ENCODE results near the gene PIGP. TPM values are rescaled to one million over a fixed set of nuclear protein-coding genes. Genes with fewer than 3 reads are reported as not detected.
"Not testable (repeated sequence)": the region's sequence is repeated elsewhere in the genome, so short reads cannot be mapped to it uniquely, and the experiment has no call there.

Gene PIGP
- total RNA-seq = 4.9 TPM

DNA sequence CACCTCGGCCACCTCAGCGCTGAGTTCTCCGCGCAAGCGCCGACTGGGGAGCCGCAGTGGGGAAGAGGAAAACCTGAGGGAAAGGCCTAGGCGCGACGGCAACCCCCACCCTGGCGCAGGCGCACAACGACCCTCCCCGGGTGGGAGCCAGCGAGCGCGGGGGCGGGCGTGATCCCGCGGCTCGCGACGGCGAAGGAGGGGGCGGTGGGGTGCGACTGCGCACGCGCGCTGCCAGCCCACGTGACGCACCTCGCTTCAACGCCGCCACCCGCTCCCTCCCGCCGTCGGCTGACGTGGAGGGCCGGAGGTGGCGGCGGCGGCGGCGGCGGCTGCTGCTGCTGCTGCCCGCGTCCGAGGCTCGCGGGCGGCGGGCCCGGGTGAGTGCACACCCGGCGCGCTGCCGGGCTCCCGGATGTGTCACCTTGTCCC, at the start of gene PIGP, which contains the start of gene TTC3:
TSS of gene PIGP (minus strand) at position 84 of the 429 bp plus-strand sequence. CDS start 556 bp downstream, outside the sequence.
TSS of gene TTC3 (plus strand) at position 267 of the 429 bp plus-strand sequence. CDS start 14,004 bp downstream, outside the sequence.
- Histone ChIP-seq H3K27me3 (ENCODE audit: insufficient read depth, low read length) (no peaks in the 10 kb centered on the region), H3K9me3 (ENCODE audit: low read depth, low read length) (no peaks in the 10 kb centered on the region), H3K4me3 (ENCODE audit: low read length) (peak within 1 kb of the TSS; percentile 65), H3K4me1 (ENCODE audit: insufficient read depth, low read length) (peaks cover 21% of the 10 kb centered on the region)

DNA sequence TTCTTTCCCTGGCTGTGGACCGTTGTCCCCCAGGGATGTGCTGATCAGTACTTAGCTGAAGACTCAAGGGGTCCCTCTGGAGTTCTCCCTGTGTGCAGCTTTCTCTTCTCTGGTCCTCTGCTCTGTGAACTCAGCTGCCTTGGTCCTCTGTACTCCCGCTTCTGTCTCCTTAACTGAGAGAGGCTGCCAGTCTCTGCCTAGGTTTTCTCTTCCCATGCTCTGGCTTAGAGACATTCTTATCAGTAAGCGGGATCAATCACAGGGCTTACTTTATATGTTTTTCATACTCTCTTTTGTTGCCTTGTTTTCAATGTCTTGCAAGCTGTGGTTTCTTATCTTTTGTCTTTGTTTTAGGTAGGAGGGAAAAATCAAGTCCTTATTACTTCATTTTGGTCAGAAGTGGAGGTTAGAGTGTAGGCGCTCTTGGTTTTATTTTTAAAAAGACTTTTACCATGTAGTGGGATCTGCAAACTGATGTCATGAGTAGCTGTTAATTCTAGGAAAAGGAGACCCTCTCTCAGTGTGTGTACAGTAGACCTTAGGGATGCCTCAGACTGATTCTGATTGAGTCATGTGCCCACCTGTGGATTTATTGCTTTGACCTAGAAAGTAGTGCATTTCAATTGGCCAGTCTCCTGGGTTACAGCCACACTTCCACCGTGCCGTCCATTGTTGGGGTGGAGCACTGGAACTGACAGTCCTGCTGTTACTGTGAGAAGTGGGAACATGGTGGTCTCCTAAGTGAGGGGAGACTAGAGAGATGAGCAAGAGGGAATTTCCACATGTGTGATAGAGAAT, 46.7 kb upstream of the PIGP start:
- no peaks in the 10 kb centered on the region for H3K27me3 ChIP-seq (ENCODE audit: insufficient read depth, low read length)
- H3K9me3 ChIP-seq (ENCODE audit: low read depth, low read length) = no peaks in the 10 kb centered on the region
- no peaks in the 10 kb centered on the region for H3K4me1 ChIP-seq (ENCODE audit: insufficient read depth, low read length)
- no peak overlapping the region for H3K4me3 ChIP-seq (ENCODE audit: low read length)

DNA sequence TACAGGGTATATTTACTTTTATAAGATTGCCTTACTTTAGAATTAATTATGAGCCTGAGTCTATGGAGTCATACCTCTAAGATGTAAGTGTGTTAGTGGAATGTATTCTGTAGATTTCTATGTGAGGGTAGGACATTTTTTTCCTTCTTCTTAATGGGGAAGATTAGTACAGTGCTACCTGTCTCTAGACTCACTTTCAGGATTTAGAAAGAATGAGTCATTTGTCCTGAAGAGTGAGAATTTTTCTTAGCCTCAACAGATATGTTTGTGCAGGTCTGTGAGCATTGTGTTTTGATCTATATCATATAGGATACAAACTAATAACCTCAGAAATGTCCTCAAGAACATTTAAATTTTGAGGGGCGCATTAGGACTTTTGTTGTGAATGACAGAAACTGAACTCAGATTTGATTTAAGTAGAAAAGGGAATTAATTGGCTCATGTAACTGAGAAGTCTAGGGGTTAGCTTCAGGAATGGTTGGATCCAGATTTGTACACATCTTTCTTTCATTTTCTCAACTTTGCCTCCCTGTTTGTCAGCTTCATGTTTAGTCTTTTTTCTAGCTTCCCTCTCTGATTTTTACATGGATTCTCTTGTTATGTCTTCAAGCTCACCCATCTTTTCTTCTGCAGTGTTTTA, 45.4 kb upstream of the PIGP start:
- H3K4me1 ChIP-seq (ENCODE audit: insufficient read depth, low read length) = no peaks in the 10 kb centered on the region
- no peaks in the 10 kb centered on the region for H3K9me3 ChIP-seq (ENCODE audit: low read depth, low read length)
- no peak overlapping the region for H3K4me3 ChIP-seq (ENCODE audit: low read length)
- no peaks in the 10 kb centered on the region for H3K27me3 ChIP-seq (ENCODE audit: insufficient read depth, low read length)

DNA sequence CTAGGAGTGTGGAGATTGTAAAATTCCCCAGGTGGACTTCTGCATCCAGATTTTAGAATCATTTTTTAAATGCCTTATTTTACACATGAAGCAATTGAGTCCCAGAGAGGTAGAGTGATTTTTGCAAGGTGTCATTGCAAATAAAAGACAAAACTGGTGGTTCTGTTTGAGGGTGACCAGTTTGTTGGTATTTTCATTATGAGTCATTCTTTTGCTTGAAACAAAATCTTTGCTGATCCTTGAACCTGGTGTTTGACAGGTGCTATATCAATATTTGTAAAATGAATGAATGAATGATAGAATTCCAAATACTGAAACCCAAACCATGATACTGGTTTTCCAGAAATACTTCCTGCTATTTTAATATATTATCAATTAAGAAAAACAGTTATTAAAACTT, 44.3 kb upstream of the PIGP start:
- no peaks in the 10 kb centered on the region for H3K9me3 ChIP-seq (ENCODE audit: low read depth, low read length)
- no peaks in the 10 kb centered on the region for H3K4me1 ChIP-seq (ENCODE audit: insufficient read depth, low read length)
- no peak overlapping the region for H3K4me3 ChIP-seq (ENCODE audit: low read length)

DNA sequence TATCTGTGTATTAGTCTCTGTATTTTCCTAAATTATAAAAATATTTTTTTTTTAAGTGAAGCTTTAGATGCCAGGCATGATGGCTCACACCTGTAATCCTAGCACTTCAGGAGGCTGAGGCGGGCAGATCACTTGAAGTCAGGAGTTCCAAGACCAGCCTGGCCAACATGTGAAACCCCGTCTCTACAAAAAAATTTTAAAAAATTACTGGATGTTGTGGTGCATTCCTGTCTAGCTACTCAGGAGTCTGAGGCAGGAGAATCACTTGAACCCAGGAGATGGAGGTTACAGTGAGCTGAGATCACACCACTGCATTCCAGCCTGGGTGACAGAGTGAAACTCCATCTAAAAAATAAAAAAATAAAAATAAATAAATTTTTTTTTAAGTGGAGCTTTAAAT, 43.6 kb upstream of the PIGP start:
- not testable (repeated sequence) for H3K4me1 ChIP-seq (ENCODE audit: insufficient read depth, low read length); H3K4me3 ChIP-seq (ENCODE audit: low read length); H3K9me3 ChIP-seq (ENCODE audit: low read depth, low read length); H3K27me3 ChIP-seq (ENCODE audit: insufficient read depth, low read length)

More for the DNA sequence above, 44.3 kb upstream of the PIGP start:
- H3K27me3 ChIP-seq (ENCODE audit: insufficient read depth, low read length) = no peaks in the 10 kb centered on the region

DNA sequence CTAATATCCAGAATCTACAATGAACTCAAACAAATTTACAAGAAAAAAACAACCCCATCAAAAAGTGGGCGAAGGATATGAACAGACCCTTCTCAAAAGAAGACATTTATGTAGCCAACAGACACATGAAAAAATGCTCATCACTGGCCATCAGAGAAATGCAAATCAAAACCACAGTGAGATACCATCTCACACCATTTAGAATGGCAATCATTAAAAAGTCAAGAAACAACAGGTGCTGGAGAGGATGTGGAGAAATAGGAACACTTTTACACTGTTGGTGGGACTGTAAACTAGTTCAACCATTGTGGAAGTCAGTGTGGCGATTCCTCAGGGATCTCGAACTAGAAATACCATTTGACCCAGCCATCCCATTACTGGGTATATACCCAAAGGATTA, 41.4 kb upstream of the PIGP start:
- not testable (repeated sequence) for H3K4me1 ChIP-seq (ENCODE audit: insufficient read depth, low read length); H3K27me3 ChIP-seq (ENCODE audit: insufficient read depth, low read length); H3K9me3 ChIP-seq (ENCODE audit: low read depth, low read length); H3K4me3 ChIP-seq (ENCODE audit: low read length)

DNA sequence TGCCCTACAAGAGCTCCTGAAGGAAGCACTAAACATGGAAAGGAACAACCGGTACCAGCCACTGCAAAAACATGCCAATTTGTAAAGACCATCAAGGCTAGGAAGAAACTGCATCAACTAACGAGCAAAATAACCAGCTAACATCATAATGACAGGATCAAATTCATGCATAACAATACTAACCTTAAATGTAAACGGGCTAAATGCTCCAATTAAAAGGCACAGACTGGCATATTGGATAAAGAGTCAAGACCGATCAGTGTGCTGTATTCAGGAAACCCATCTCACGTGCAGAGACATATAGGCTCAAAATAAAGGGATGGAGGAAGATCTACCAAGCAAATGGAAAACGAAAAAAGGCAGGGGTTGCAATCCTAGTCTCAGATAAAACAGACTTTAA, 38.2 kb upstream of the PIGP start:
- H3K27me3 ChIP-seq (ENCODE audit: insufficient read depth, low read length); H3K9me3 ChIP-seq (ENCODE audit: low read depth, low read length); H3K4me3 ChIP-seq (ENCODE audit: low read length); H3K4me1 ChIP-seq (ENCODE audit: insufficient read depth, low read length): not testable (repeated sequence)

DNA sequence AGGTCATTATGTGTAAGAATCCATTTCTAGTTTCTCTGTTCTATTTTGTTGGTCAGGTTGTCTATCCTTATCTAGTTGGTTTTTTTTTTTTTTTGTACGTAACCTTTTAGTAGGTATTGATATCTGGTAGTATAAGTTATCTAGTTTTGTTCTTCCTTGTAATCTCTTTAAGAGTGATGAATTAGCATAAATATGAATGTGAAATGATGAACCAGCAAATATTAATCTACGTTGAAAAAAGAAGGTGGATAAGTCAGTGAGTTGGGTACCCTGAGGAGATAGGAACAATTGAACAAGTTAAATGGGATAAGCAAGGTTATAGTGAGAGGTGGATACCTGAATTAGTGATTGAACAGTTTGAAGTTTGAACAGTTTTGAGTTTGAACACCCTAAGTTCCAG, 34.1 kb upstream of the PIGP start:
- Histone ChIP-seq H3K27me3 (ENCODE audit: insufficient read depth, low read length) (no peaks in the 10 kb centered on the region), H3K4me3 (ENCODE audit: low read length) (no peak overlapping the region), H3K4me1 (ENCODE audit: insufficient read depth, low read length) (no peaks in the 10 kb centered on the region), H3K9me3 (ENCODE audit: low read depth, low read length) (no peaks in the 10 kb centered on the region)

DNA sequence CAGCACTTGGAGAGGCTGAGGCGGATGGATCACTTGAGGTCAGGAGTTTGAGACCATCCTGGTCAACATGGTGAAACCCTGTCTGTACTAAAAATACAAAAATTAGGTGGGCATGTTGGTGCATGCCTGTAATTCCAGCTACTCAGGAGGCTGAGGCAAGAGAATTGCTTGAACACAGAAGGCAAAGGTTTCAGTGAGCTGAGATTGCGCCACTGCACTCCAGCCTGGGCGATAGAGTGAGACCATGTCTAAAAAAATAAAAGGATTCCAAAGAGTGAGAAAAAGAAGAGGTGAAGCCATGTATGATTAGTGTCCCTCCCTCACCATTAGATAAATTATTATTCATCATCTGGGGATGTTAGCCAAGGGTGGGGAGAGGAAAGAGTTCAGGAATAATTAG, 29.9 kb upstream of the PIGP start:
- H3K9me3 ChIP-seq (ENCODE audit: low read depth, low read length); H3K4me3 ChIP-seq (ENCODE audit: low read length); H3K4me1 ChIP-seq (ENCODE audit: insufficient read depth, low read length); H3K27me3 ChIP-seq (ENCODE audit: insufficient read depth, low read length): not testable (repeated sequence)

DNA sequence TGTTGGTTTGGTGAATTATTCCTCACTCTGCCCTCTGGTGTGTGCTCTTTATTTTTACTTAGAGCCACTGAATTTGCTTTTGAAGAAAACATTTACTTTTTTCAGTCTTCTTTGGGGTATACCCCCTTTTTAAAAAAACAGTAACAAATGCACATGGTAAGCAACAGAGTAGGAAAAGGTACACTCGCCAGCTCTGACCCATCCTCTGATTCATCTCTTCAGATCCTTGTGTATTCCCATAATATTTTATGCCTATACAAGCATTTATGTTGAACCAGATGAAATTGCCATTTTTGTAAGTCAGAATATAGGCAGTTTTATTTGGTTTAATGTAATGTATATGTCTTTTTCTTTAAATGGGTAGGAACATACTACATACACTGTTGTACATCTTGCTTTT, 28.5 kb upstream of the PIGP start:
- Histone ChIP-seq H3K4me1 (ENCODE audit: insufficient read depth, low read length) (no peaks in the 10 kb centered on the region), H3K4me3 (ENCODE audit: low read length) (no peak overlapping the region), H3K27me3 (ENCODE audit: insufficient read depth, low read length) (no peaks in the 10 kb centered on the region), H3K9me3 (ENCODE audit: low read depth, low read length) (no peaks in the 10 kb centered on the region)

DNA sequence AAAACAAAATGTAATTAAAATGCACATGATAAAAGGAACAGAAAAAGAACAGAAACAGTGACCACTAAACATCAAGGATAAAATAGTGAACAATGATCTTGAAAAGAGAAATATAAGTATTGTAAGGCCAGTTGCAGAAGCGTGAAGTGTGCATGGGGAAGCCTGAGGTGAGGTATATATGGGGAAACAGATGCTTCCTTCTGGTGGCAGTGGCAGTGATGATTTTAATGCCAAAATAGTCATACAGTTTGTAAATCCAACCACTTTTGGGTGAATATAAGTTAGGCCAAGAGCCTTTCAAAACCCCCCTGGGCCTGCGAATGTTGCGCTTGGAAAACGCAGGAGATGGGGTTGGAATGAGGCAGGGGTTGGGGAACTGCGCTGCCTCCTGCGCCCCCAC, 27.4 kb upstream of the PIGP start:
- no peak overlapping the region for H3K4me3 ChIP-seq (ENCODE audit: low read length)
- no peaks in the 10 kb centered on the region for H3K27me3 ChIP-seq (ENCODE audit: insufficient read depth, low read length)
- no peaks in the 10 kb centered on the region for H3K9me3 ChIP-seq (ENCODE audit: low read depth, low read length)

DNA sequence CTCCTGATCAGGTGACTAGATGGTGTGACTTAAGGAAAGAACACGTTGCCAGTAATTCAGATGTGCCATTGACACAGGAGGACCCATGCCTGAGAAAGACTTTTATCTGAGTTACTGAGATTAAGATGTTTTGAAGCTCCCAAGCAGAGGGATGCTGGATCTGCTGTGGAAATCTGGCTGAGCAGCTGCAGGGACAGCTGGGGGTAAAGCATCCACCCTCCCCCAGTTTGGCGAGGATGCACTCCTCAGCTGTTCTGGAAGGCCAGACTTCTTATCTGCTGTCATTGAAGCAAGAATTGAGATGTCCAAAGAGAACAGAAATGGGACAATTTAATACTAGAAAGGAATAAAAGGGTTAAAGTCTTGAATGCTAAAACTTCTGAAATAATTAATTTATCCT, 25.9 kb upstream of the PIGP start:
- Histone ChIP-seq H3K4me3 (ENCODE audit: low read length) (no peak overlapping the region), H3K4me1 (ENCODE audit: insufficient read depth, low read length) (no peaks in the 10 kb centered on the region)

More for the DNA sequence above, 27.4 kb upstream of the PIGP start:
- H3K4me1 ChIP-seq (ENCODE audit: insufficient read depth, low read length) = no peaks in the 10 kb centered on the region

DNA sequence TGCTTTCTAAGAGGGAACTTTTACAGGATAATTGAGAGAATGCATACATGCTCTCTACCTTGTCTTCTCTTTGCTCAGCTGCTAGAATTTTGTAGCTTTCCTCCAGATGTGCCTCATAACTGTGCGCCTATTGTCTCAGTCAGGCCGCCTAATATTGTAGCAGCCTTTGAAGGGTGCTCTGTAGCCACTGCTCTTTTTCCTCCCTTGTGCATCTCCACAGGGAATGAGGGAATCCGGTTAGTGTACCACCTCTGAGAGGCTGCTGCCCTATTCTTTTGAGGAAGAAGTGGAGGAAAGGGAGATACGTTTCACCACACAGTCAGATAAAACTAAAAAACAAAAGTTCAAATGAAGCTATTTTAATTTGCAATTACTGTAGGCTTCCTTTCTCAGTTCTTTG, 22.9 kb upstream of the PIGP start:
- no peaks in the 10 kb centered on the region for H3K9me3 ChIP-seq (ENCODE audit: low read depth, low read length)
- no peaks in the 10 kb centered on the region for H3K4me1 ChIP-seq (ENCODE audit: insufficient read depth, low read length)
- no peak overlapping the region for H3K4me3 ChIP-seq (ENCODE audit: low read length)
- no peaks in the 10 kb centered on the region for H3K27me3 ChIP-seq (ENCODE audit: insufficient read depth, low read length)

More for the DNA sequence above, 25.9 kb upstream of the PIGP start:
- Histone ChIP-seq H3K9me3 (ENCODE audit: low read depth, low read length) (no peaks in the 10 kb centered on the region), H3K27me3 (ENCODE audit: insufficient read depth, low read length) (no peaks in the 10 kb centered on the region)

DNA sequence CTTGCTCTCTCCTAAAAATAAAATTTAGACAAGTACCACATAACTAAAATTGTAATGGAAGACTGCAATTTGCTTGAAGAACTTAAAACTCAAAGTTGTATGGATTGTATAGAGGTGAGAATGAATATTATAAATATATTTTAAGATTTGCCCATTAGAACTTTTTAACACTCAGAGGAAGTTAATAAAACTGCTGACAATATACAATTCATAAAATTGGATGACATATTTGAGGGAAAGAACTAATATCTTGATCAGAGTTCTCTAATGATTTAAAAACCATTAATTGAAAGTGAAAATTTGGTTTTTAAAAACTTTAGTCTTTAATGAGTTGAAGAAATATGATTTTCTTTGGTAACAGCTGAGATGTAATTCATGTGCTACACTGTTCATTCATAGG, 21.1 kb upstream of the PIGP start:
- Histone ChIP-seq H3K4me1 (ENCODE audit: insufficient read depth, low read length) (no peaks in the 10 kb centered on the region), H3K9me3 (ENCODE audit: low read depth, low read length) (no peaks in the 10 kb centered on the region), H3K4me3 (ENCODE audit: low read length) (no peak overlapping the region), H3K27me3 (ENCODE audit: insufficient read depth, low read length) (no peaks in the 10 kb centered on the region)

DNA sequence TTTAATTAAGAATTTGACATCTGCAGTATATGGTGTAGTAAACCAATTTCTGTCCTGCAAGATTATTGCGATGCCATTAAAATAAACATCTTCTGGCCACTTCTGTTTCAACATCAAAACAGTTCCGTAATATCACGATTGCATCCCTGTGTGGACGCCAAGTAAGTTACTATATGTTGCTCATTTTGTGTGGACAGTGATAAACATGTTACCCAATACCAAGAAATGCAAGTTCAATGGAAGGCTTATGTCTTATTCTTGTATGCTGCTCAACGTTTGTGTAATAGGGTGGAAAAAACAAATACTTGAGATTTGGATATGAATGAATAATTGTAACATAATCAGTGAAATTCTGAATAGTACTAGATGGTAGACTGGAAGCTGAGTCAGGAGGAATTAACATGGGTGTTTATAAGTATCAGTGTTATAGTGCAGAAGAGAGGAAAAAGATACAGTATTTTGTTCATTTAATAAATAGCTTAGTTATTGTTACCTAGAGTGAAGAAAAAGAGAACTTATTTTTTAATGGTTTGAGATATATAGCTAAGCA, 15.4 kb upstream of the PIGP start:
- Histone ChIP-seq H3K4me3 (ENCODE audit: low read length) (no peak overlapping the region), H3K27me3 (ENCODE audit: insufficient read depth, low read length) (no peaks in the 10 kb centered on the region), H3K9me3 (ENCODE audit: low read depth, low read length) (no peaks in the 10 kb centered on the region), H3K4me1 (ENCODE audit: insufficient read depth, low read length) (peaks cover 3% of the 10 kb centered on the region)

Measured in mononuclear cell (primary cell).